ENCODE data around the gene TENM3.

Gene TENM3

GRCh38 chr4:182810103-182810615, 567.0 kb downstream of the TENM3 start:
- TF ChIP-seq ZNF416 (tag by site-specific recombination; IDR thresholded peaks at IDR 0.05) (no peak), ZNF670 (tag by site-specific recombination; IDR thresholded peaks at IDR 0.05; ENCODE audit: low read depth) (peak; percentile 70; the same call in 1 of the 2 replicates), ZNF544 (tag by site-specific recombination; IDR thresholded peaks at IDR 0.05) (no peak), ZNF302 (tag by site-specific recombination; IDR thresholded peaks at IDR 0.05; ENCODE audit: low read depth) (peak; percentile 30; the same call in 1 of the 2 replicates), ELK4 (IDR thresholded peaks at IDR 0.05; ENCODE audit: borderline replicate concordance, low read depth, low read length) (no peak), ZNF843 (tag by site-specific recombination; IDR thresholded peaks at IDR 0.05) (0 out of 2 replicates have a peak, but pooled peaks have one; percentile 43), ZNF133 (tag by site-specific recombination; IDR thresholded peaks at IDR 0.05) (0 out of 2 replicates have a peak, but pooled peaks have one; percentile 6), ZNF571 (tag by site-specific recombination; IDR thresholded peaks at IDR 0.05) (no peak), ZNF311 (tag by site-specific recombination; IDR thresholded peaks at IDR 0.05; ENCODE audit: borderline replicate concordance) (0 out of 2 replicates have a peak, but pooled peaks have one; percentile 32), ZNF114 (tag by site-specific recombination; IDR thresholded peaks at IDR 0.05) (0 out of 2 replicates have a peak, but pooled peaks have one; percentile 41), ZNF239 (tag by site-specific recombination; IDR thresholded peaks at IDR 0.05) (peak; percentile 83; the same call in 1 of the 2 replicates), ZNF211 (tag by site-specific recombination; IDR thresholded peaks at IDR 0.05; ENCODE audit: low read depth) (peak; percentile 24; the same call in 1 of the 2 replicates), ZNF555 (tag by site-specific recombination; conservative IDR thresholded peaks at IDR 0.05) (no peak)
- no peaks in the 10 kb centered on the region for H3K36me3 ChIP-seq (ENCODE audit: control insufficient read depth in 2 of 2, insufficient read depth in 1 of 2, low read length in 2 of 2)
- POLR2A ChIA-PET: no interaction called here
- H3K9me3 ChIP-seq (ENCODE audit: control insufficient read depth, insufficient read depth, low read depth, low read length): no peaks in the 10 kb centered on the region
- CTCF ChIA-PET: no interaction called here
- no peak overlapping the region for H3K4me3 ChIP-seq (ENCODE audit: low read depth, low read length)
- no peak overlapping the region for H3K27ac ChIP-seq (ENCODE audit: extremely low read depth, low read depth, low read length)
- H3K4me1 ChIP-seq (ENCODE audit: control insufficient read depth, insufficient read depth, low read length): no peaks in the 10 kb centered on the region

- Histone ChIP-seq H3K9me3 (ENCODE audit: control insufficient read depth, insufficient read depth, low read depth, low read length) (no peaks in the 10 kb centered on the region), H3K4me3 (ENCODE audit: low read depth, low read length) (no peak overlapping the region), H3K4me1 (ENCODE audit: control insufficient read depth, insufficient read depth, low read length) (no peaks in the 10 kb centered on the region), H3K36me3 (ENCODE audit: control insufficient read depth in 2 of 2, insufficient read depth in 1 of 2, low read length in 2 of 2) (no peaks in the 10 kb centered on the region), H3K27ac (ENCODE audit: extremely low read depth, low read depth, low read length) (no peak overlapping the region)
- CTCF ChIA-PET: interaction anchor here (0.6 kb wide), 1 partner anchor 8 kb away, joined by 5 read pairs; no protein-coding TSS in a partner anchor
- POLR2A ChIA-PET: no interaction called here
- TF ChIP-seq ZNF169 (tag by site-specific recombination; IDR thresholded peaks at IDR 0.05): no peak
- TF ChIP-seq ZNF133 (tag by site-specific recombination; IDR thresholded peaks at IDR 0.05): no peak
- TF ChIP-seq ZNF292 (tag by site-specific recombination; IDR thresholded peaks at IDR 0.05; ENCODE audit: borderline replicate concordance, low read depth): no peak
- TF ChIP-seq ZSCAN16 (tag by site-specific recombination; IDR thresholded peaks at IDR 0.05): no peak
- no peak for TF ChIP-seq TSHZ1 (tag by site-specific recombination; IDR thresholded peaks at IDR 0.05; ENCODE audit: borderline replicate concordance)
- TF ChIP-seq ZNF23 (tag by site-specific recombination; IDR thresholded peaks at IDR 0.05; ENCODE audit: borderline replicate concordance): no peak
- no peak for TF ChIP-seq ZNF112 (tag by site-specific recombination; IDR thresholded peaks at IDR 0.05)
- no peak for TF ChIP-seq ZNF155 (tag by site-specific recombination; IDR thresholded peaks at IDR 0.05)
- TF ChIP-seq PATZ1 (tag by site-specific recombination; IDR thresholded peaks at IDR 0.05): no peak
- TF ChIP-seq ZNF148 (tag by site-specific recombination; IDR thresholded peaks at IDR 0.05; ENCODE audit: borderline replicate concordance): no peak
- TF ChIP-seq ZNF645 (tag by site-specific recombination; IDR thresholded peaks at IDR 0.05): no peak
- no peak for TF ChIP-seq ZNF10 (tag by site-specific recombination; IDR thresholded peaks at IDR 0.05)
- no peak for TF ChIP-seq MZF1 (tag by site-specific recombination; IDR thresholded peaks at IDR 0.05; ENCODE audit: borderline replicate concordance)
Measured at GRCh38 chr4:182812916-182813315, 569.7 kb downstream of the TENM3 start.
